ENCODE measurements around the gene IP6K3.

DNA sequence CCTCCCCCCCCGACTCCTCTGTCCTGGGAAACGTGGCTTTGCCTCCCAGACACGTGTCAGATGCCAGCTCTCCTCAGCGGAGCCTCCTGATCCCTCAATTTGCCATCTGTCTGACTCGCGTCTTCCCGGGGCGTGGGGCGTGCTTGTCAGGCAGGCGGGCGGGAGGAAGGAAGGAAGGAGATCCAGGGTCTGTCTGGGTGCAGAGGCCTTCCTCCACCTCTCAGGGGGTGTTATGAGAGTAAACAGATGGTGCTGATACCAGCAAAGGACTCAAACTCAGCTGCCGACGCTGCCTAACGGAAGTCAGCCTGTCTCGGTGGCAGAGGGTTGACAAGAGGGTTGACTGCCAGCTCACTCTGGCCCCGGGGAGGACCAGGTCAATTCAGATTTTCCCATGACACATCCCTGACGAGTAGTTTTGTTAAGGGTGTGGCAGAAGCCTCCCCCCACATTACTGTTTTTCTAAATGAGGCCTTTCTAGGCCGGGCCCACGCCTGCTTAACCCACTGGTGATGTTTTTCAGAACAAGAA, 52.2 kb downstream of the IP6K3 start:
- TF ChIP-seq, protein P1, sequence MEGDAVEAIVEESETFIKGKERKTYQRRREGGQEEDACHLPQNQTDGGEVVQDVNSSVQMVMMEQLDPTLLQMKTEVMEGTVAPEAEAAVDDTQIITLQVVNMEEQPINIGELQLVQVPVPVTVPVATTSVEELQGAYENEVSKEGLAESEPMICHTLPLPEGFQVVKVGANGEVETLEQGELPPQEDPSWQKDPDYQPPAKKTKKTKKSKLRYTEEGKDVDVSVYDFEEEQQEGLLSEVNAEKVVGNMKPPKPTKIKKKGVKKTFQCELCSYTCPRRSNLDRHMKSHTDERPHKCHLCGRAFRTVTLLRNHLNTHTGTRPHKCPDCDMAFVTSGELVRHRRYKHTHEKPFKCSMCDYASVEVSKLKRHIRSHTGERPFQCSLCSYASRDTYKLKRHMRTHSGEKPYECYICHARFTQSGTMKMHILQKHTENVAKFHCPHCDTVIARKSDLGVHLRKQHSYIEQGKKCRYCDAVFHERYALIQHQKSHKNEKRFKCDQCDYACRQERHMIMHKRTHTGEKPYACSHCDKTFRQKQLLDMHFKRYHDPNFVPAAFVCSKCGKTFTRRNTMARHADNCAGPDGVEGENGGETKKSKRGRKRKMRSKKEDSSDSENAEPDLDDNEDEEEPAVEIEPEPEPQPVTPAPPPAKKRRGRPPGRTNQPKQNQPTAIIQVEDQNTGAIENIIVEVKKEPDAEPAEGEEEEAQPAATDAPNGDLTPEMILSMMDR (conservative IDR thresholded peaks at IDR 0.05; ENCODE audit: low read depth, low read length): no peak
- no peak for TF ChIP-seq EZH2 (IDR thresholded peaks at IDR 0.05; ENCODE audit: borderline replicate concordance, low read depth, low read length, poor library complexity, severe bottlenecking)
